Right cardiac atrium (tissue), 5 donors: ENCODE results near the gene CCDC102A. TPM values are rescaled to one million over a fixed set of nuclear protein-coding genes. Genes with fewer than 3 reads are reported as not detected.
A peak's percentile ranks its signal among the peaks of the same experiment; 100 is the strongest.

ENCODE experiments used
- ATAC-seq, 2 donors: fragments of 200-7000 bp; cut with Tn5 transposase; one replicate each; pipeline versions ENCODE4 v1.8.0 to v1.9.1; 2020; ENCODE audit warnings: moderate library complexity in 2 of 2, mild to moderate bottlenecking in 1 of 2
- DNase-seq, 3 donors: peaks; one replicate each; pipeline ENCODE4 v3.0.0-alpha.2; 2020
- H3K27ac ChIP-seq: one replicate; pipeline ENCODE4 v1.5.1; 2013; ENCODE audit warnings: mild to moderate bottlenecking, low read length, control low read depth, moderate library complexity
- H3K27me3 ChIP-seq: one replicate; pipeline ENCODE4 v1.6.1; 2013; ENCODE audit not compliant: control insufficient read depth, insufficient read depth
- H3K4me1 ChIP-seq: one replicate; pipeline ENCODE4 v1.6.1; 2013; ENCODE audit warnings: low read length; ENCODE audit not compliant: control insufficient read depth, insufficient read depth
- H3K4me3 ChIP-seq: one replicate; pipeline ENCODE4 v1.5.1; 2013; ENCODE audit warnings: low read length, control low read depth
- H3K9me3 ChIP-seq: one replicate; pipeline ENCODE4 v1.6.1; 2013; ENCODE audit warnings: low read length; ENCODE audit not compliant: control insufficient read depth
- WGBS: extraction: QIAGEN DNeasy Blood & Tissue Kit; methylation state at CpG from one replicate; pipeline ENCODE4 v1.1.7; 2013; 5-methylcytosine and 5-hydroxymethylcytosine counted together
- intact Hi-C, 4 donors: fragments of 100-400 bp; cut with DNase I; formaldehyde crosslinking; loops; one replicate each; pipeline versions ENCODE4 v1.11.0 to v1.14.0; 2022 to 2023
- polyA plus RNA-seq: library from polyadenylated mRNA; stranded (reverse); fragments of 200-250 nt; gene quantifications from one replicate; pipeline ENCODE4 v1.2.3, GENCODE V29; 2013
- total RNA-seq, 4 donors: library from RNA; stranded (reverse); fragmentation: NEBNext Ultra II Directional; extraction: Animal tissue kit (Norgen Biotek cat#: 25700); gene quantifications; one replicate each; pipeline ENCODE4 v1.2.1, GENCODE V29; 2021
- donor health status: healthy with polysubstance abuse.
- donor health status: DM: no; HTN: yes; CAD: no.
- donor health status: DM: no; HTN: no; CAD: no.
- donor health status: DM: no; HTN: yes; CAD: no; lungs with severe emphysema.
- donor health status: DM: yes; HTN: yes; CAD: no.

CCDC102A gene
- total and polyA plus RNA-seq, 5 donors = 7.6 to 15.4 (median 10.4) TPM

- WGBS = 67% methylated on average over 3 of the region's 3 CpGs
- no peak for DNase-seq
- no peak for ATAC-seq
- no peak overlapping the region for H3K27ac ChIP-seq
- intact Hi-C loops = no loop called here
- no peak overlapping the region for H3K4me3 ChIP-seq
- H3K27me3 ChIP-seq = no peaks in the 10 kb centered on the region
- H3K4me1 ChIP-seq = no peaks in the 10 kb centered on the region
- no peaks in the 10 kb centered on the region for H3K9me3 ChIP-seq
These were observed 29.1 kb upstream of the CCDC102A start for GRCh38 chr16:57565461-57565860.

- H3K27ac ChIP-seq = no peak overlapping the region
- no peaks in the 10 kb centered on the region for H3K27me3 ChIP-seq
- intact Hi-C loops = no loop called here
- no peaks in the 10 kb centered on the region for H3K4me1 ChIP-seq
- 58% methylated on average over 10 of the region's 10 CpGs for WGBS
- ATAC-seq = no peak
- no peak for DNase-seq
- H3K9me3 ChIP-seq = no peaks in the 10 kb centered on the region
- no peak overlapping the region for H3K4me3 ChIP-seq
These were observed 28.4 kb upstream of the CCDC102A start for GRCh38 chr16:57564571-57565270.

- Histone ChIP-seq H3K4me3 (no peak overlapping the region), H3K27me3 (no peaks in the 10 kb centered on the region), H3K27ac (no peak overlapping the region), H3K9me3 (no peaks in the 10 kb centered on the region), H3K4me1 (no peaks in the 10 kb centered on the region)
- DNase-seq = no peak
- ATAC-seq = no peak
- WGBS = 77% methylated on average over 12 of the region's 12 CpGs
- intact Hi-C loops = no loop called here
These were observed 27.4 kb upstream of the CCDC102A start for GRCh38 chr16:57563761-57564160.

- 74% methylated on average over 3 of the region's 3 CpGs for WGBS
- no peak overlapping the region for H3K4me3 ChIP-seq
- intact Hi-C loops = no loop called here
- no peak overlapping the region for H3K27ac ChIP-seq
- no peaks in the 10 kb centered on the region for H3K27me3 ChIP-seq
- H3K9me3 ChIP-seq = no peaks in the 10 kb centered on the region
- no peak for ATAC-seq
- H3K4me1 ChIP-seq = no peaks in the 10 kb centered on the region
- DNase-seq = no peak
These were observed 27.0 kb upstream of the CCDC102A start for GRCh38 chr16:57563487-57563750.

GRCh38 chr16:57562669-57563486 lies 26.5 kb upstream of the CCDC102A start:
- 69% methylated on average over 8 of the region's 8 CpGs for WGBS
- no peaks in the 10 kb centered on the region for H3K27me3 ChIP-seq
- H3K4me1 ChIP-seq = no peaks in the 10 kb centered on the region
- no peaks in the 10 kb centered on the region for H3K9me3 ChIP-seq
- peak in 1 of 2 donors; percentile 13 for ATAC-seq
- DNase-seq = no peak
- no peak overlapping the region for H3K4me3 ChIP-seq
- H3K27ac ChIP-seq = no peak overlapping the region
- intact Hi-C loops = no loop called here

GRCh38 chr16:57562066-57562465 lies 25.7 kb upstream of the CCDC102A start:
- Histone ChIP-seq H3K9me3 (no peaks in the 10 kb centered on the region), H3K27me3 (no peaks in the 10 kb centered on the region), H3K4me1 (no peaks in the 10 kb centered on the region), H3K4me3 (no peak overlapping the region), H3K27ac (no peak overlapping the region)
- ATAC-seq (no peak), DNase-seq (no peak)
- intact Hi-C loops = no loop called here
- WGBS = 89% methylated on average over 4 of the region's 4 CpGs

GRCh38 chr16:57559072-57559790 lies 22.9 kb upstream of the CCDC102A start:
- no peak for DNase-seq
- no peaks in the 10 kb centered on the region for H3K9me3 ChIP-seq
- intact Hi-C loops = no loop called here
- no peak overlapping the region for H3K27ac ChIP-seq
- no peak overlapping the region for H3K4me3 ChIP-seq
- H3K27me3 ChIP-seq = no peaks in the 10 kb centered on the region
- 80% methylated on average over 4 of the region's 4 CpGs for WGBS
- ATAC-seq = no peak
- H3K4me1 ChIP-seq = no peaks in the 10 kb centered on the region

GRCh38 chr16:57556941-57557541 lies 20.7 kb upstream of the CCDC102A start:
- no peaks in the 10 kb centered on the region for H3K4me1 ChIP-seq
- intact Hi-C loops = no loop called here
- 71% methylated on average over 8 of the region's 8 CpGs for WGBS
- H3K9me3 ChIP-seq = no peaks in the 10 kb centered on the region
- no peaks in the 10 kb centered on the region for H3K27me3 ChIP-seq
- H3K27ac ChIP-seq = no peak overlapping the region
- DNase-seq (peak in 1 of 3 donors; percentile 4), ATAC-seq (no peak)
- H3K4me3 ChIP-seq = no peak overlapping the region

- Histone ChIP-seq H3K9me3 (no peaks in the 10 kb centered on the region), H3K4me1 (no peaks in the 10 kb centered on the region), H3K4me3 (no peak overlapping the region), H3K27me3 (no peaks in the 10 kb centered on the region), H3K27ac (no peak overlapping the region)
- 91% methylated on average over 3 of the region's 3 CpGs for WGBS
- DNase-seq (no peak), ATAC-seq (no peak)
- intact Hi-C loops = no loop called here
These were observed 19.5 kb upstream of the CCDC102A start for GRCh38 chr16:57555831-57556230.

GRCh38 chr16:57551057-57551456 lies 14.7 kb upstream of the CCDC102A start:
- ATAC-seq = no peak
- Histone ChIP-seq H3K4me1 (no peaks in the 10 kb centered on the region), H3K27me3 (no peaks in the 10 kb centered on the region), H3K9me3 (no peaks in the 10 kb centered on the region), H3K4me3 (no peak overlapping the region), H3K27ac (no peak overlapping the region)
- no peak for DNase-seq
- WGBS = 94% methylated on average over 3 of the region's 3 CpGs
- intact Hi-C loops = no loop called here

- intact Hi-C loops = no loop called here
- ATAC-seq = no peak
These were observed 13.4 kb upstream of the CCDC102A start for GRCh38 chr16:57549730-57550129.

More at GRCh38 chr16:57549730-57550129, 13.4 kb upstream of the CCDC102A start:
- no peak for DNase-seq
- no peaks in the 10 kb centered on the region for H3K4me1 ChIP-seq
- no peaks in the 10 kb centered on the region for H3K9me3 ChIP-seq
- H3K27me3 ChIP-seq = no peaks in the 10 kb centered on the region
- no peak overlapping the region for H3K27ac ChIP-seq
- H3K4me3 ChIP-seq = no peak overlapping the region
